GM19193 (cell line): ENCODE results near the gene CYSLTR1.

ENCODE experiments used
- POLR2A ChIP-seq: IDR thresholded peaks from 4 replicates; pipeline ENCODE4 v1.6.1; 2011; ENCODE audit not compliant: insufficient read depth, insufficient read length; ENCODE audit errors: extremely low read depth

CYSLTR1 gene, protein sequence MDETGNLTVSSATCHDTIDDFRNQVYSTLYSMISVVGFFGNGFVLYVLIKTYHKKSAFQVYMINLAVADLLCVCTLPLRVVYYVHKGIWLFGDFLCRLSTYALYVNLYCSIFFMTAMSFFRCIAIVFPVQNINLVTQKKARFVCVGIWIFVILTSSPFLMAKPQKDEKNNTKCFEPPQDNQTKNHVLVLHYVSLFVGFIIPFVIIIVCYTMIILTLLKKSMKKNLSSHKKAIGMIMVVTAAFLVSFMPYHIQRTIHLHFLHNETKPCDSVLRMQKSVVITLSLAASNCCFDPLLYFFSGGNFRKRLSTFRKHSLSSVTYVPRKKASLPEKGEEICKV

DNA sequence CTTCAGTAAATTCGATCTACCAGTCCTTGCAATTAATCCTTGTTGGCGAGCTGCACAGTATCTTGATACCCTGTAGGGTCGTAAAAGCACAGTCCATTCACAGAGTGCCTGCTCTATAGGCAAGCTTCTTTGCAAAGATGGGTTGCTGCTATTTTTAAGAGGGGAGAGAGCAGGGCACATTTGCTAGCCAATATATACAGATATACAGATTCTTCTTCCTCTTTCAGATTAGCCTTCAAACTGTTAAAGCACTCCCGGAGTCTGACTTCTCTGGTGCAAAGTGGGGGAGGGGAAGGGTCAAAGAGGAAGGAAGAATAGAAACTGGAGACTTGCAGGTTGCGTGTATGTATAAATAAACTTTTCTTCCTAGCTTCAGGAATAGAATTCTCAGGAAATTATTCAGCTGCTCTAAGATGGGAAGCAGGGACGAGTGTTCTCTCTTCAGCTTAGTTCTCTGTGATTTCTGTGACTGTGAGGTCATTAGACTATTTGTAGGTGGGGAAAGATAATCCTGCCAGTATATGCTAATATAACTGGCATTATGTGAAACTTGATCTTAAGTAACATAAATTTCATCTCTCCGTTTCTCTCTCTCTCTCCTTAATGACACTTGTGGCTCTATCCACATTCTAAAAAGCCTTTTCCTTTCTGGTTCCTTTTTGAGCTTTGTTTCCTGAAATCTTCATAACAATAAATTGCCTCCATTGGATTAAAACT is at the start of gene CYSLTR1:
Gene CYSLTR1, minus strand, starts transcription at position 242 of the 717 bp plus-strand sequence. CDS start 53,865 bp downstream, outside the sequence.
- TF ChIP-seq POLR2A: no peak

GRCh38 chrX:78377186-78377585 is 49.8 kb upstream of the CYSLTR1 start:
- no peak for TF ChIP-seq POLR2A

DNA sequence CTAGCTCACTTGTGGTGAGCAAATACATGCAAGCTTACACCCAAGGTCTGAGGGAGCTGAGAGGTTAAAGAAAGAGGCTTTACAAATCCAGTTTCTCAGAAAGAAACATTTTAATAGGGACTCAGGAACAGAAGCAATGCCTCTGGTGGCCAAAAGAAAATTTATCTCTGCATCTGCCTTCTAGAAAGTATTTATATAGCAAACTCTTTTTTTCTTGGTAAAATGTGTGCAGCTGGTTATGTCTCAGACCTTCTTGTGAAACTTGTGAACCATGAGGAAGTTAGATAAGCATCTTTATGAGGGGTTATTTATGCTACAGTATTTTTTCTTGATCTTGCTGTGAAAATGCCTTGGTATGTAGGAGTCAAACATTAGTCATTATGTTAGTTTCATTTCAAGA is 48.5 kb upstream of the CYSLTR1 start:
- no peak for TF ChIP-seq POLR2A

- TF ChIP-seq POLR2A: no peak
Observed at GRCh38 chrX:78366576-78366975, 39.2 kb upstream of the CYSLTR1 start.

GRCh38 chrX:78357342-78358055 is 30.1 kb upstream of the CYSLTR1 start:
- TF ChIP-seq POLR2A: no peak

DNA sequence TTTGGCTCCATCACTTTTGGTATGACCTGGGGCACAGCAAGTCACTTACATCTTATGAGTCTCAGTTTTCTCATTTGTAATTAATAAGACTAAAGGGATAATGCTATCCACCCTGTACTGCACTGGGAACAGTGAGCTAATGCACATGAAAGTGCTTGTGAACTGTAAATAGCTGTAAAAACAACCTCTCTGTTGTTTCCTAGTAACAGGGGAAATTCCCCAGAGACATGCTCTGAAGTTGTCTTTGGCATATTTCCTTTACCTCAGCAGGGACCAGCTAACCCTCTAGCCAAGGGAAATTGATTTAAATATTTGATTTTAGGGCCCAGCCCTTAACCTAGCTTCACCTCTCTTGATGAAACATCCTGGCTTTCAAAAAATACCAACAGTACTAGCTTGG is 6.1 kb upstream of the CYSLTR1 start:
- TF ChIP-seq POLR2A: no peak

GRCh38 chrX:78331708-78332107 is 4.3 kb upstream of the CYSLTR1 start:
- no peak for TF ChIP-seq POLR2A

GRCh38 chrX:78330540-78330939 is 3.1 kb upstream of the CYSLTR1 start:
- no peak for TF ChIP-seq POLR2A

DNA sequence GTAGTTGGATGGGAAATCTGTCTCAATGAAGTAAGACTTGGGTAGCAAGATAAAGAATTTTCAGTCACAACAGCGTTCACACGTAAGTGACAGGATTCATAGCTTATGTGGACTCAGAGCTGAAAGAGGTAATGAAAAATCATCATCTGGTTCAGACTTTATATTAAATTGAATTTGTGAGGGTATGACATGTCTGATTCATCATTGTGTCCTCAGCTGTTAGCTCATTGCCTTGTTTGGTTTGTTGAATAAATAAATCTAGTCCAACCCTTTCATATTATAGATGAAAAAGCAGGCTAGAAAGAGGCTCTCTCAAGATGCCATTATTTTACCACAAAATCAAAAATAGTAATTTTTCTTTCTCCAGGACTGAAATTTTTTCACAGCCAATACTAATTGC is 2.7 kb upstream of the CYSLTR1 start:
- TF ChIP-seq POLR2A: no peak

- TF ChIP-seq POLR2A: no peak
Observed at GRCh38 chrX:78329486-78329885, 2.1 kb upstream of the CYSLTR1 start.

GRCh38 chrX:78326401-78326800 is 1.0 kb downstream of the CYSLTR1 start:
- no peak for TF ChIP-seq POLR2A

- no peak for TF ChIP-seq POLR2A
Observed at GRCh38 chrX:78322863-78323262, 4.5 kb downstream of the CYSLTR1 start.

DNA sequence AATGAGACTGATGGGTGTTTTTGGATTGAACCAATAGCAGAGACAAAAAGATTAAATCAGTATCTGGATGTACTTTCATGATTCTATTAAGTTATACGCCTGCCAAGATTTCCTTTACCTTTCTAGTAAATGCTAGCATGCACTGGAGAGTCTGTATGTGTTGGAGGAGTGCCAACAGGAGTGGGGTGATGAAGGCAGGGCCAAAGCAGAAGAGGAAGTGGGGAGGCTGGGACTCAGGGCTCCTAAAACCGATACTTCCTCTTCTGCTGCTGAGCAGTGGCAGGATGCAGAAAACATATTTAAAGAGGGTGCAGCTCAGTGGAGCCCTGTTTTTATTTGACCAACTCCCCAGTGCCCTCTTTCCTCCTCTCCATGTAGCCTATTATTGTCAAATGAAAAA is 5.6 kb downstream of the CYSLTR1 start:
- TF ChIP-seq POLR2A: no peak

DNA sequence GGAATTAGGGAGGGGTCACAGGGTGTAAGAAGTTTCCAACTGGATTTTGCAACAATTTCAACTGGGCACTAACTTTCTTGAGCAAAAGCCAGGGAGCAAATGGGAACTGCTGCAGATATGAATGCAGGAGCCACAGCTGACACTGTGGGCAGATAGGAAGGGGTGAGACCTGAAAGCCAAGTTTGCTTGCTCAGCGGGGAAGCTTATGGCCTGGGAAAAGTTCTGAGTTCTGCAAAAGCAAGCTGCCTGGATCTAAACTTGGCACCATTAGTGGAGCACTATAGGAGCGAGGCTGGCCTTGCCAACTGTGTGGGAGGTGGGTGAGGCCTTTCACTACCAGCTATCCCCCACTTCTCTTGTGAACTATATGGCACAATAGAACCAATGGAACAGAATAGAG is 11.1 kb downstream of the CYSLTR1 start:
- TF ChIP-seq POLR2A: no peak

DNA sequence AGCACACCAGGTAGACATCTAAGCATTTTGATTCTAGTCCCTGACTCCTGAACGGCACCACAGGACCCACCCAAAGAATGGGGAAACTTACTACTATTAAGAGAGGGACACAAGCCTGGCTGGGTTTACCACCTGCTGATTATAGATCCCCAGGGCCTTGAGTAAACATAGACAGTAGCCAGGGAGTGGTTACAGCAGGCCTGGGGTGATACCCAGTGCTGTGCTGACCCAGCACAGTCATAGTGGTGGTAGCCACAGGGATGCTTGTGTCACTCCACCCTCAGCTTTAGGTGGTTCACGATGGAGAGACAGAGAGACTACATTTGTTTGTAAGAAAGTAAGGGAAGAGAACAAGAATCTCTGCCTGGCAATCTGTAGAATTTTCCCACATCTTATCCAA is 11.7 kb downstream of the CYSLTR1 start:
- TF ChIP-seq POLR2A: no peak
